Astrocyte of the spinal cord (primary cell): ENCODE data around the gene TRIM61.
"Not testable (repeated sequence)": the region's sequence is repeated elsewhere in the genome, so short reads cannot be mapped to it uniquely, and the experiment has no call there.

Experiments used
- DNase-seq: peaks from one replicate; pipeline ENCODE4 v3.0.0; 2011; ENCODE audit warnings: low read depth, low spot score
- H3K4me3 ChIP-seq: 2 replicates; pipeline ENCODE4 v1.5.1; 2011; ENCODE audit warnings: low read depth, mild to moderate bottlenecking, low read length, moderate library complexity
- in situ Hi-C: cut with HindIII; loops from 2 replicates; pipeline ENCODE4 v1.10.0; 2017; ENCODE audit warnings: low sequenced_read_pairs
- TF ChIP-seq, protein P1 (sequence below): IDR thresholded peaks from 2 replicates; pipeline ENCODE4 v1.5.1; 2012; ENCODE audit warnings: low read depth, mild to moderate bottlenecking, low read length, inconsistent platforms

The TRIM61 gene

DNA sequence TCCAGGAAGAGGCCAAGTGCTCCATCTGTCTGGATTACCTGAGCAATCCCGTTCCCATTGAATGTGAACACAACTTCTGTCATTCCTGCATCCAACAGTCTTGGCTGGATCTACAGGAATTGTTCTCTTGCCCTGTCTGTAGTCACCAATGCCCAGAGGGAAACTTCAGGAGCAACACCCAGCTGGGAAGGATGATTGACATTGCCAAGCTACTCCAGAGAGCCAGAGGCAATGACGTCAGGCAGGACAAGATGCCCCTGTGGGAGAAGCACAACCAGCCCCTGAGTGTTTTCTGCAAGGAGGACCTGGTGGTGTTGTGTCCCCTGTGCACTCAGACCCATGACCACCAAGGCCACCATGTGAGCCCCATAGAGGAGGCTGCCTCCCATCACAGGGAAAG is 33.0 kb upstream of the TRIM61 start:
- TF ChIP-seq, protein P1, sequence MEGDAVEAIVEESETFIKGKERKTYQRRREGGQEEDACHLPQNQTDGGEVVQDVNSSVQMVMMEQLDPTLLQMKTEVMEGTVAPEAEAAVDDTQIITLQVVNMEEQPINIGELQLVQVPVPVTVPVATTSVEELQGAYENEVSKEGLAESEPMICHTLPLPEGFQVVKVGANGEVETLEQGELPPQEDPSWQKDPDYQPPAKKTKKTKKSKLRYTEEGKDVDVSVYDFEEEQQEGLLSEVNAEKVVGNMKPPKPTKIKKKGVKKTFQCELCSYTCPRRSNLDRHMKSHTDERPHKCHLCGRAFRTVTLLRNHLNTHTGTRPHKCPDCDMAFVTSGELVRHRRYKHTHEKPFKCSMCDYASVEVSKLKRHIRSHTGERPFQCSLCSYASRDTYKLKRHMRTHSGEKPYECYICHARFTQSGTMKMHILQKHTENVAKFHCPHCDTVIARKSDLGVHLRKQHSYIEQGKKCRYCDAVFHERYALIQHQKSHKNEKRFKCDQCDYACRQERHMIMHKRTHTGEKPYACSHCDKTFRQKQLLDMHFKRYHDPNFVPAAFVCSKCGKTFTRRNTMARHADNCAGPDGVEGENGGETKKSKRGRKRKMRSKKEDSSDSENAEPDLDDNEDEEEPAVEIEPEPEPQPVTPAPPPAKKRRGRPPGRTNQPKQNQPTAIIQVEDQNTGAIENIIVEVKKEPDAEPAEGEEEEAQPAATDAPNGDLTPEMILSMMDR = no peak
- in situ Hi-C loops = no loop called here
- H3K4me3 ChIP-seq = no peak overlapping the region
- no peak for DNase-seq

DNA sequence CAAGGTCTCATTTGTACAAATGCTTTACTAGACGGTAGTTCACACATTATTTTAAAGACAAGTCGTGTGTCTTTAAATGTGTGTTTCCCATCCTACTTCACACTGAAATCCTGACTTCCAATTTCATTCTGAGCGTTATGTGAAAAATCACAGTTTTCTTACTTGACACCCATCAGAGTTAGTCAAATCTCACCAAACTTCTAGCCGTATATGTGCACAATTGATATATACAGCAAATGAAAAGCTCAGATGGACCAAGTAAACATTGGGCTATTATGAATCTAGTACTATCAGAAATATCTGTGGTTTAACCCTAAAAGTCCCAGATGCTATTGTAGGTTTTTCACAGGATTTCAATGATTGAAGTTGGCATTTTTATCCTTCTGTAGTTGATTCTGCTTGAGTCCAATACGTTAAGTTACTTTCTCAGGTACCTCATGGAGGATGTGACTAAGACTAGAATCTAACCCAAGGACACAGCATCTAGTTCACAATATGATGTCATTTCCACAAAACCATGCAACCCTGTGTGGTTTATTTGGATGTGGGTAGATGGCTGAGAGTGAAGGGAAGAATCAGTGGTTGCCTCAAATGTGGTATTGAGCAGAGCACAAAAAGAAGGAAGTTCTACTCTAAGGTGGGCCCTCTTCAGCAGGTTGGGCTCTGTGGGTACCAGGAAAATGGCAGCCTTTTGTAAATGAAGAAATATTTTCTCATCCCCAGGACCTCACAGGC is 32.2 kb upstream of the TRIM61 start:
- in situ Hi-C loops = no loop called here
- TF ChIP-seq, protein P1 = no peak
- no peak overlapping the region for H3K4me3 ChIP-seq
- DNase-seq = no peak

DNA sequence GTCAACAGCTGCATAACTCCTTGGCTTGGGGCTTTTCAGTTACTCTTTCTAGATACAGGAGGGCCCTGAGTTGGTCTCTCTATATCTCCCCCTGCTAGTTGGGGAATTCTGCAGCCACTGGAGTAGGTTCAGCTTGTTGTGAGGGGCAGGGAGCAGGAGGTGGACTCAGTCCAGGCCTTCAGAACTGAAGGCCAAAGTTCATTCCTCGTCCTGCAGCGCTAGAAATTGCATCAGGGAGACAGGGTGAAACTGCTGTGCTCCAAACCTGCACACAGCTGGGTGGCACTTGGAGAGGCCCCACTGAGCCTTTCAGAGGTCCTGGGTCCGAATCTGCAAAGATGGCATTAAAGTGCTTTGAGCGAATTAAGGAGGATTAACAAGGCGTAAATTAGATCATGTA is 29.4 kb upstream of the TRIM61 start:
- H3K4me3 ChIP-seq = no peak overlapping the region
- TF ChIP-seq, protein P1 = no peak
- no peak for DNase-seq
- in situ Hi-C loops = no loop called here

DNA sequence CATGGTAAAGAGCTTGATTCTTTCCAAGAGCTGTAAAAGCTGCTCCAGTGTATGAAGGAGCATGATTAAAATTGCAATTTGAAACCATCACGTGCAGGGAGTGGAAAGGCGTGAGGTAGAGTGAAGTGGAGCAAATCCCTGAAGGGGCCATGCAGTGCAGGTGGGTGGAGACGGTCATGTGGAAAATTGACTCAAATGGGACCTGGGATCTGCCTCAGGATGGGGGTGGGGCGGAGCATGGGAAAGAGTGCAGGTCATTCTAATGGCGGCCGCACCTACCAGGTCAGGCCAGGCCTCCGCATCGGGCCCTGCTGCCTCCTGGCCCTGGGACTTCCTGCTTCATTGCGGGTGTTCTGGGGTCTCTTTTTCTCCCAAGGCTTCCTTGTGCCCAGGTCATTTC is 29.0 kb upstream of the TRIM61 start:
- TF ChIP-seq, protein P1 = no peak
- in situ Hi-C loops = no loop called here
- H3K4me3 ChIP-seq = no peak overlapping the region
- no peak for DNase-seq

DNA sequence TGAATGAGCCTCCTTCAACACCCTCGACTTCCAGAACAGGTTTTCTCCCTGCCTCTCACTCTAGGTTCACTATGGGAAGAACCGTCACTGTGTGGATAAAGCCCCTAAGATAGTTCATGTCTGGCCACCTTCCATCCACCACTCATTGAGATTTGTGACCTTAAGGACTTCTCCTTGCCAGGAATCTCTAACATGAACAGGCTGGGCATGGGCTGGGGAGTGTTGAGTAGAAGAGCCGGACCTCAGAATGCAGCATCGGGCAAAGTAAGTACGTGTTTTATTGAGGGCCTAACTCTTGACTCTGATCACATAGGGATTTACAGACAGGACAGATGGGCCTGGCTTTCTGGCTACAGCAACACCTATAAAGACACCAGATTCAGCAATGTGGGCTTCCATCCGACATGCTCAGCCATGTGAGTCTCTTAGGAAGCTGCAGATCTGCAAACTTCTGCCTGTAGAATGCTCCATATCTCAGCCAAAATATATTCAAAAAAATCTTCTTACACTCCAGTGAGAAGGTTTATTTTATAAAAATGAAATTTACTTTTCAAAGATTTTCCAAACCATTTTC is 28.0 kb upstream of the TRIM61 start:
- in situ Hi-C loops = no loop called here
- no peak for DNase-seq
- TF ChIP-seq, protein P1 = no peak
- no peak overlapping the region for H3K4me3 ChIP-seq

DNA sequence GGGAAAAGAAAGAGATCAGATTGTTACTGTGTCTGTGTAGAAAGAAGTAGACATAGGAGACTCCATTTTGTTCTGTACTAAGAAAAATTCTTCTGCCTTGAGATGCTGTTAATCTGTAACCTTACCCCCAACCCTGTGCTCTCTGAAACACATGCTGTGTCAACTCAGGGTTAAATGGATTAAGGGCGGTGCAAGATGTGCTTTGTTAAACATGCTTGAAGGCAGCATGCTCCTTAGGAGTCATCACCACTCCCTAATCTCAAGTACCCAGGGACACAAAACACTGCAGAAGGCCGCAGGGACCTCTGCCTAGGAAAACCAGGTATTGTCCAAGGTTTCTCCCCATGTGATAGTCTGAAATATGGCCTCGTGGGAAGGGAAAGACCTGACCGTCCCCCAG is 24.5 kb upstream of the TRIM61 start:
- H3K4me3 ChIP-seq, DNase-seq, in situ Hi-C loops: not testable (repeated sequence)

DNA sequence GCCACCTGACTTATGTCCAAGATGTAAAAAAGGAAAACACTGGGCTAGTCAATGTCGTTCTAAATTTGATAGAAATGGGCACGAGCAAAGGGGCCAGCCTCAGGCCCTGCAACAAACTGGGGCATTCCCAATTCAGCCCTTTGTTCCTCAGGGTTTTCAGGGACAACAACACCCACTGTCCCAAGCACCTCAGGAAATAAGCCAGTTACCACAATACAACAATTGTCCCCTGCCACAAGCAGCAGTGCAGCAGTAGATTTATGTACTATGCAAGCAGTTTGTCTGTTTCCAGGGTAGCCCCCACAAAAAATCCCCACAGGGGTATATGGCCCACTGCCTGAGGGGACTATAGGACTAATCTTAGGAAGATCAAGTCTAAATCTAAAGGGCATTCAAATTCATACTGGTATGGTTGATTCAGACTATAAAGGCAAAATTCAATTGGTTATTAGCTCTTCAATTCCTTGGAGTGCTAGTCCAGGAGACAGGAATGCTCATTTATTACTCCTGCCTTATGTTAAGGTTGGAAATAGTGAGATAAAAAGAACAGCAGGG is 21.1 kb upstream of the TRIM61 start:
- H3K4me3 ChIP-seq, in situ Hi-C loops, DNase-seq: not testable (repeated sequence)
